CD1c-positive myeloid dendritic cell (primary cell): ENCODE data around the gene SEC62.

Source experiments
- DNase-seq: peaks from one replicate; pipeline ENCODE4 v3.0.0-alpha.2; 2016; ENCODE audit errors: extremely low spot score

Gene SEC62, protein sequence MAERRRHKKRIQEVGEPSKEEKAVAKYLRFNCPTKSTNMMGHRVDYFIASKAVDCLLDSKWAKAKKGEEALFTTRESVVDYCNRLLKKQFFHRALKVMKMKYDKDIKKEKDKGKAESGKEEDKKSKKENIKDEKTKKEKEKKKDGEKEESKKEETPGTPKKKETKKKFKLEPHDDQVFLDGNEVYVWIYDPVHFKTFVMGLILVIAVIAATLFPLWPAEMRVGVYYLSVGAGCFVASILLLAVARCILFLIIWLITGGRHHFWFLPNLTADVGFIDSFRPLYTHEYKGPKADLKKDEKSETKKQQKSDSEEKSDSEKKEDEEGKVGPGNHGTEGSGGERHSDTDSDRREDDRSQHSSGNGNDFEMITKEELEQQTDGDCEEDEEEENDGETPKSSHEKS

DNA sequence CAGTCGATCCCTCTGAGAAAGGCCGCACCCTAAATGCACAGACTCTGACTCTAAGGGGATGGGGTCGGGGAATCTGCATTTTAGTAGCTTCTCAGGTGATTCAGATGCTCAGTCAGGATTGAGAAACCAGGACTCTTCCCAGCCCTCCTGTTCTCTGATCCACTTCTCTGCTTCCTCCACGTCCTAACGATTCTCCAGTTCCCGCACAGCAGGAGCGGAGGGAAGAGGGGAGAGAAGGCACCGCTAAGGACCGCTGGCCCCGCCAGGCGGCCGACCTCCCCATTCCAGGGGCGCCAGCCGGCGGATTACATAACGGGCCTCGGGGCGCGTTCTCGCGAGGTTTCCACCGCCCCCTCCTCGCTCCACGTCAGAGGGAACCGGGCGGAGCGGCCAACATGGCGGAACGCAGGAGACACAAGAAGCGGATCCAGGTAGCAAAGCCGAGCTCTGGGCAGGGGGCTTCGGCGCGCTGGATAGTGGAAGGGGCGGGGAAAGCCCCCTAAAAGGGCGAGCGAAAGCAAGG lies at the start of gene SEC62:
SEC62 (plus strand) TSS at position 380 of the 523 bp plus-strand sequence; CDS start at position 396, 16 bp downstream.
- peak; percentile 96 for DNase-seq

DNA sequence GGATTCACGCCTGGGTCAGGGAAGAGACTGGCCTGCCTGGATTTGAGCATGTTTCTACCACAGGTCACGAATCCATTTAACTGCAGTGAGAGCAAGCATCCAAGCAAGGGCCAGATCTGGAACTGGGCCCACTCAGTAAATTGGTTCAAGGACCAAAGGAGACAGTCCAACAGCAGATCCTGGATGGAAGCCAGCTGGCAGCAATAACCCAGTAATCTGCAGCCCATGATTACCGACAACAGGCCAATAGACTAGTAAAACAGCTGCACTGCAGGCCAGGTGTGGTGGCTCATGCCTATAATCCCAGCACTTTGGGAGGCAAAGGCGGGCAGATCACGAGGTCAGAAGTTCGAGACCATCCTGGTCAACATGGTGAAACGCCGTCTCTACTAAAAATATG lies 43.4 kb upstream of the SEC62 start:
- DNase-seq, result no peak

DNA sequence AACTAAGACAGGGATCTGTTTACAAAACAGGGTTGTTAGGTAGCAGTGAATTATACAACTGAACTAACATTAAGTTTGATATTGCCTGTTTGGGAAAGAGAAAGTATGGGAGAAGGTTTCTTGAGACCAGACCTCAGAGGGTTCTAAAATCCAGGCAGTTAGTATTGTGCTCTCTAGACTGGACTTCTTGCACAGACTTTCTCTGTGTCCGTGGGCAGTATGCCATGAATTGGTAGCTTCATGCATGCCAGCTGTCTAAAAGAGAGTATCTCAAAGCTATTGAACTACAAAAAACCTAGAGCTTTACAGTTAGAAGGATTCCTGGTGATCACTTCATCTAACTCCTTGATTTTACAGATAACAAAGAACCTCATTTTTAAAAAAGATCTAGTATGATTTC lies 42.8 kb upstream of the SEC62 start:
- no peak for DNase-seq

DNA sequence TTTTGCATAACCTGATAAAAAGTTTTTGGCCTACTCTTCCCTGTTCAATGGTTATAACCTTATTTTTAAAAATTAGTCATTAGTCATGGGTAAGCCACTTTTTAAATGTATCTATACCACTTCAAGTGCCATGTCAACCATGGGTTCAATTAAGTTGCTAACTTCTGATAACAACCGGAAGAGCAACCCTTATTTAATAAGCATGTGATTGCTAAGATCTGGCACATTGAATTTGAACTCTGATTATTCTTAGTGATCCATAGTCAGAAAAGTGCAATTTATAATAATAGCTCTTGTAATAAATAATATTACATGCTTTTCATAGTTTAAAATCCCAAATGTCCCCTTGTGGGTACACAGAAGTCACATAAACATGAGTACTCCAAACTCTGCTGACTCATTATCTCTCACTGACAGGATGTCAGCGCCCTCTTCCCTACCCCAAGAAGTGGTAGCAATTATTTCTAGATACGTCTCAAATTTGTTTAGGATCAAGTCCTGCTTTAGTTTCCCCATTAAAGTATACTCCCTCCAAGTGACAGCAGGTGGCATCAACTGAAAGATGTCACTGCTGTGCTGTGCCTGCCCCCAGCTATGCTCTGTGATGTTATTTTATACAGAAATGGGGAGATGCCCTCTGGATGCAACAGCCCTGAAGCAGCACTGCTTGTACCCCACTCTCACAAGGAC lies 36.6 kb upstream of the SEC62 start:
- no peak for DNase-seq

DNA sequence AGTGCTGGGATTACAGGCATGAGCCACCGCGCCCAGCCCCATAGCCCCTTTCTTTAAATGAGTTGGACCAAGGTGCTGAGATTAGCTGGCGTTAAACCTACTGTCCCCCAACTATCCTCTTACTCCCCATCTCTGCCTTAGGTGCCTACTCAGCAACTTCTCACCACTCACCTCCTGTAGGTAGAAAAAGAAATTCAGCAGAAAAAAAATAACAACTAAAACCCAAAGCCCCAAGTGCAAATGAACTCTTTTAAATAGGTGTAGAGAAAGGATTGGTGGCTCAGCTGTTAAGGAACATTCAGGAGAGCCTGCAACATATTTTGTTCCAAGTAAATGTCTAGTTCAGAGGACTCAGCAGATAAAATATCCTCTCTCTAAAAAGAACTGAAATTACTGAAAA lies 35.8 kb upstream of the SEC62 start:
- DNase-seq, result no peak

DNA sequence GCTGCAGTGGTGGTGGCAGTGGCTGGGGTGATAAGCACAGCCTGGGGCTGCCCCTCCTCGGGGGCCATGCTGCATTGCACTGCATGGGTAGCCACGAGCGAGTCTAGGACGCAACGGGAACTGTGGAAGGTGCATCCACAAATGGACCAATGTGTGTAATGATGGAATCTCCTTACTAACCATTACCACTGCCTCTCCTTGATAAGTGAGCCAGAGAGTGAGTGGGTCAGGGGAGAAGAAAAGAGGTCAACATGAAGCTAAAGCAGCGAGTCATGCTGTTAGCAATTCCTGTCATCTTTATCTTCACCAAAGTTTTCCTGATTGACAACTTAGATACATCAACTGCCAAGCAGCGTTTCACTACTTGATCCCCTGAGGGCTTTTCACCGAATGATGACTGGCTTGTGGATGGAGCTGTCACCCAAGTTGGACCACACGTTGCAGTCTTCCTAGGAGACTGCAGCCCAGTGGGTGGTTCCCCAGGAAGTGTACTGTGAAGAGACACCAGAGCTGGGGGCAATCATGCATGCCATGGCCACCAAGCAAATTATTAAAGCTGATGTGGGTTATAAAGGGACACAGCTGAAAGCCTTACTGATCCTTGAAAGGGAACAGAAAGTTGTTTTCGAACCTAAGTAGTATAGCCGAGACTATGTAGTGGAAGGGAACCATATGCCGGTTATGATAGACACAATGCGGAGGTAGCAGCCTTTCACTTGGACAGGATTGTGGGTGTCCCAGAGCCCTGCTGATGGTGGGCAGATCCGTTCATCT lies 34.7 kb upstream of the SEC62 start:
- DNase-seq, result no peak

DNA sequence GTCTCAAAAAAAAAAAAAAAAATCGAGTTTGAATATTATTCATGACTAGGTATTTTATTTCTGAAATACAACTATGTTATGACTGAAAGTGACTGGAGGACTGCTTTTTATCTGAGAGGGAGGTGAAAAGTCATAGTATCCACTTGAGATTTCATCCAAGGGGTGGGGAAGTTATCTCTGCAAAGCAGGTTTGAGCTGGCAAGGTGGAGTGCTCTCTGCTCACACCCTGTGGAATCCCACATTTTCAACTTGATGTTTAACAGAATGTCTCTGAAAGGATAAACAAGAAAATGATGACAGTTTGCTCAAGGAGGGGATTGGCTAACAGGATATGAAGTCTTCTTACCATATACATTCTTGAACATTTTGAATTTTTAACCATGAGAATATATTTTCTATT lies 27.3 kb upstream of the SEC62 start:
- DNase-seq, result no peak

DNA sequence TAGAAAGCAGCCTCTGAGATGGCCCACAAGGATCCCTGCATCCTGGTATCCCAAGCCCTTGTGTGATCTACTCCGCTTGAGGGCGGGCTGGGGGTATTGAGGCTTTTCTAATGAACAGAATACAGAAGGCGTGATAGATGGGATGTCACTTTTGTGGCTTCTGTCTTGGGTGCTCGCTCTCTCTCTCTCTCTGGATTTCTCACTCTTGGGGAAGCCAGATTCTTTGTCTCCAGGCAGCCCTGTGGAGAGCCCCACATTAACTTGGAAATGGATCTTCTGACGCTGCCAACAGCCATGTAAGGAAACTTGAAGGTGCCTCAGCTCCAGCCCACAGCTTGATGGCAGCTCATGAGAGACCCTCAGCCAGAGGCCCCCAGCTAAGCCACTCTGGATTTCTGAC lies 26.9 kb upstream of the SEC62 start:
- DNase-seq, result no peak

DNA sequence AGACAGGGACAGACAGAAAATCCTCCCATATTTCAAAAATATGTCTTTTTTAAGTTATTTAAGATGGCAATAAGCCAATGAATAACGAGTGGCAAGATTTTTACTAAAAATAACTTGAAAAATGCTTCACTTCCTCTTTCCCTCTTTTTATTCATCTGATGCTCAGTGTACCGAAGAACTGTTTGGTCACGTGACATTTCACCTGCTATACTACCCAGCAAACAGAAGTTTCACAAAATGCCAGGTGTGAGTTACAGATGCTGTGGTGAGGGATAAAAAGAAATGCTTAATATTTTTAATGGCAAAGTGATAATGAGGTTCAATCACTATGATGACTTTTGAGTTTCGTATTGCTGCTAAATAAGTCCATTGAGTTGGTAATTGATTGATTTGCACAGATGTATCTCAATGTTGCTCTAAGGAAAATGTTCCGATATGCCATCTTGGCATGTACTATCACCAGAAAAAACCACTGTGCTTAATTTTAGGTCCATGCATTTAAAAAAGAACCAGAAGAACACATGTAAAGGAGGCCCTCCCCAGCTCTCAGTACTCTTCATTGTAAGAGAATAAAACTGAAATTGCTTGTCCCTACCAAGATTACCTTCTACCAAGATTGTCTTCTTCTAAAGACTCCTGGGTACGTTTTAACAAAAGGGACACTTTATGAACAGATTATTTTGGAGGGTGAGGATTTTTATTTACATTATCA lies 26.0 kb upstream of the SEC62 start:
- peak; percentile 14 for DNase-seq

DNA sequence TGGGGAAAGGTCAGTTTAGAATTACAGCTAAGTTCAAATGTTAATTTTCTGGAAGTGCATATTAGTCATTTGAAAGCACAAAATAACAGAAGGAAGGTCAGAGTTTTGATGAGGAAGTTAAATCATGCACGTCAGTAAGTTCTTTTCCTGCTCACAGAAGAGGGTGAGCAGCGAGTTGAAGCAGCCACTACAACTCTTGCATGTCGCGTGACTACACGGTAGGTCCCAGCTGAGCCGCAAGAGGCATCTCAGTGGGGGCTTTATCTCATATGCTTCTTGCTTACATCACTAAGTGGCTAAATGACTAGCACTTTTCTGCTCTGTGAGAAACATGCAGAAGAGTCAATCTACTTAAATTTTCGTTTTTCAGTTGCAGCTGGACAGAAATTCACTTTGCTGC lies 21.3 kb upstream of the SEC62 start:
- DNase-seq, result peak; percentile 74

DNA sequence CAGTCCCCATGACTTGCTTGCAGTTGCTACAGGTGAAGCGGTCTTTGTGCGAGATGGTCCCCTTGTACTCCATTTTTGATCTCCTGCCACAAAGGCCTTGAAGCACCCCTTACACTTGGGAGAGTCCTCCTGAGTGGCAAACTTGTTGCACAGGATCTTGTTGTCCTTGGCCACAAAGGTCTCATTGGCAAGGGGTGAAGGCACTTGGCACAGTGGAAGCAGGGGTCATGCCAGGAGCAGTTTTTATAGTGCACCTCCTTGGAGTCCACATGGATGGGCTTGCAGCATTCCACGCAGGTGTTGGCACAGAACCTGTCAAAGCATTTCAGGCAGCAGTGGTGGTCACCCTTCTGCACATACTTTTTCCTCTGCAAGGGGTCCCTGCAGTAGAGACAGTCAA lies 20.3 kb upstream of the SEC62 start:
- DNase-seq, result no peak

DNA sequence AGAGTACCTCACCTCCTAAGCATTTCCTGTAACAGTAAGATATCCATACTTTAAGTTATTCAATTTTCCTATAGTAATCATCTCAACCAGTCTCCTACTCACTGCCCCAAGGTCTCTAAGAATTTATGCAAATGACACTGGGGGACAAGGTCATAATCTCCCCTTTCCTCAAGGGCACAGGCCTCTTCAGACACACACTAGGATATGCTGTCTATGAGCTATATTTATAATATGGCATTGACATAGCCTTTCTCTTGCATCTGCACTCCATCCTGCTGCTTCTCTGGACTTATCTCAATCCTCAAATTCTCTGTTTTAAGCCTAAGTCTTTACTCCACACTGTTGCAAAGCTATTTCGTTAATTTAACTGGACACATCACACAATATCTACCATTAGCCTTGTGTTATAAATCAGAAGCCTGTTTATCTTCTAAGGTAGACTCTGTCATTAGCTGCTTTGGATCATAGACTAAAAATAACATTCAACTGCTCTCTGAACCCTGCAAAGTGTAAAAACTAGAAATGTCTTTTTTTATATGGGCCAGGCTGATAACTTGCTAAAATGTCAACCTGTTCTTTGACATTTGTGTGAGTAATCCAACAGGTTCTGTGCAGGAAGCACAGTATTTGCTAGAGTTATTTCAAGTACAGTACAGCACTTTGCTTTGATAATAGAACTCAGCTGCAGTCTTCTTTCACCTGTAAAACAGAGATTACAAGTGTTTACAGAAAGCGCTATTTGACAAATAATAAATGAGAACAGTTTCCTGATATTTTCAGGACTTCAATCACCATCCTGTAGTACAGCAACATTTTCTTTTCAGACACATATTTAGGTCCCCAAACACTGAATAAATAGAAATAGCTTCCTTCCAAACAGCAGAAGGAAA lies 17.8 kb upstream of the SEC62 start:
- DNase-seq, result no peak

DNA sequence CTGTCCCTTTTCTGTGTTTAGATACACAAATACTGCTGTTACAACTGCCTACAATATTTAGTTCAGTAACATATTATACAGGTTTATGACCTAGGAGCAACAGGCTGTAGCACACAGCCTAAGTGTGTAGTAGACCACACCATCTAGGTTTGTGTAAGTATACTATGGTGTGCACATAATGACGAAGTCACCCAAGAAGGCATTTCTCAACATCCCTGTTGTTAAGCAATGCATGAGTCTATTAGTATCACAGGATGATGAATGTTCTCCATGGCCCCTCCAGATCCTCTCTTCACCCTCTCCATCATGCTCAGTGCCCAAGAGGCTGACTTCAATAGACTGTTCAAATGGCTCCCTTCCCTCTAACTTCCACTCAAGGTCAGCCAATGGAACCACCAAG lies 14.6 kb upstream of the SEC62 start:
- peak; percentile 35 for DNase-seq

DNA sequence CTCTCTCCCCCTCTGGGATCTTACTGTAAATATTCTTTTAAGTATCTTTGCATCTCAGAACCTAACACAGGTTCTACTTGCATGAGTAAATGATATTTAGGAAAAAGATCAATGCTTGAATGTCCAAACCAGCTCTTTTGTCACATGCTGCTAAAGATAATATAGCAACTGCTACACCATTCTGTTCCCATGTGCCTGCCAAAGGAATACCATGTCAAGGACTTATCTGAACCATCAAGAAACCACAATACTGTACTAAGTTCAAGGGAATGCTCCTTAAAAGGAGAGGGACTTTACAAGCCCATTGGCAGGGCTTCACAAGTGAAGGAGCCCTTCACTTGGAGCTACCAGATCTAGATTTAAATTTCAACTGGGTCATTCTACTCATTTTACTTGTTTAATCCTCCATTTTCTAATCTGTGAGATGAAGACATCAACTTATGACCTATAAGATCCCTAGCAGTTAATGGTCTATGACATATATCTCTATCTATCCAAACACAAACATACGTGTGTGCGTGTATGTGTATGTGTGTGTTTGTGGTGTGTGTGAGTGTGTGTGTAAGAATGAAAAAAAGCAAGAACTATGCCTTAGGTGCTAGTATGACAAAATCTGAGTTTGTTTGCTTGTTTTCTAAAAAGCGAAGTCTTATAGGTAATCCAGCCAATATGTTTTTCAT lies 13.0 kb upstream of the SEC62 start:
- no peak for DNase-seq

DNA sequence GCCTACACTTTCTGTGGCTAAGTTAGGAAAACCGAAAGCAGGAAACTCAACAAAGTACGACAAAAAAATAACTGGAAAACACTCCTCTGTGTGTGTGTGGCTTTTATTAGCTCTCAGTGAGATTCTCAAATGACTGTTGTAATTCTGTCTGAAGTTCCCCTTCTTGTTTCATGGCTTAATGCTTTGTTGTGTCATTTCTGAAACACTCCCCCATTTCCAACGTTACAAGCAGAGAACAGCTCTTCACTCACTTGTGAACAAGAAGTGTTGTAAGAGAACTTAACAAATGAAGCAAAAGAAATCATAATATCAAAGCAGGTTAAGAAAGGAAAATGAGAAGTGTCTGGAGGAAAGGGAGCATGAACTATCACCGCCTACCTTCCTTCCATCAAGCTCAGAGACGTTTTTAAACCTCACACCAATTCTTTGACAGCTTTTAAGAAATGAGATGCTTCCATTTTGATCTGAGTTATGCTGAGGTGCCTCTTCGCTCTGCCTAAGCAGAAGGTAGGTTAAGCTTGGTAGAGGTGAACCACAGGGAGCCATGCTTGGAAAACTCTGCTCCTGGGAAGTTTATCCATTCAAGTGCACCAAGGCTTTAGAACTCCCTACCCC lies 12.4 kb upstream of the SEC62 start:
- peak; percentile 68 for DNase-seq

DNA sequence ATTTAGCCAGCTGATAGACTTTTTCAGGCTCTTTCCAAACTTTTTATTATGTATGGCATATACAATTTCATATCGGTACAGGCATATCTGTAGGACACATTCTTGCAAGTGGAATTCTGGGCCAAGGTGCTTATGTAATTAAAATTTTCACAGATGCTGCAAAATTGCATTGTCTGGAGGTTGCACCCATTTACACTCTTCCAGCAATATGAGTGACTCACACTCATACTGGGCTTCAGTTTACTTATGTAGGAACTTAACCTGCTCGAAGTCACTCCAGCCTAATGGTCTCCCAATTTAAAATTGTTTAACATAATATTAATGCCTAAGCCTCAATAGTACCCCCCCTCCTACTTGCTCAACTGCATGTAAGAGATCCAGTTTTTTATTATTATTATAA lies 11.2 kb upstream of the SEC62 start:
- DNase-seq, result no peak

DNA sequence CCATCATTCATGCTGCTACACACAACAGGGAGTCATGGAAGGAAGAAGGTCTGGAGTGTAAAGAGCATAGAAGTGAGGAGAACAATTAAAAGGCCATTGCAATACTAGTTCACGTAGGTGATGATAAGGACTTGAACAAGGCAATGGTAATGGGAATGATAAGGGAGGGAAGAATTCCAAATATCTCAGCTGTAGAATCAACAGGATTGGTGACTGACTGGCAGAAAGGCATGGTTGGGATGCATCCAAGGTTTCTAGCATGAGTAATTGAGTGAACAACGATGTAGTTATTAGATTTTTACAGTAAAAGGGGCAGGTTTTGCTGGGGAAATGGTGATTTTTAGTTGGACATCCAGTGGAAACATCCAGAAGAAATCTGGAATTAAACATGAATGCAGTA lies 2.4 kb upstream of the SEC62 start:
- no peak for DNase-seq

DNA sequence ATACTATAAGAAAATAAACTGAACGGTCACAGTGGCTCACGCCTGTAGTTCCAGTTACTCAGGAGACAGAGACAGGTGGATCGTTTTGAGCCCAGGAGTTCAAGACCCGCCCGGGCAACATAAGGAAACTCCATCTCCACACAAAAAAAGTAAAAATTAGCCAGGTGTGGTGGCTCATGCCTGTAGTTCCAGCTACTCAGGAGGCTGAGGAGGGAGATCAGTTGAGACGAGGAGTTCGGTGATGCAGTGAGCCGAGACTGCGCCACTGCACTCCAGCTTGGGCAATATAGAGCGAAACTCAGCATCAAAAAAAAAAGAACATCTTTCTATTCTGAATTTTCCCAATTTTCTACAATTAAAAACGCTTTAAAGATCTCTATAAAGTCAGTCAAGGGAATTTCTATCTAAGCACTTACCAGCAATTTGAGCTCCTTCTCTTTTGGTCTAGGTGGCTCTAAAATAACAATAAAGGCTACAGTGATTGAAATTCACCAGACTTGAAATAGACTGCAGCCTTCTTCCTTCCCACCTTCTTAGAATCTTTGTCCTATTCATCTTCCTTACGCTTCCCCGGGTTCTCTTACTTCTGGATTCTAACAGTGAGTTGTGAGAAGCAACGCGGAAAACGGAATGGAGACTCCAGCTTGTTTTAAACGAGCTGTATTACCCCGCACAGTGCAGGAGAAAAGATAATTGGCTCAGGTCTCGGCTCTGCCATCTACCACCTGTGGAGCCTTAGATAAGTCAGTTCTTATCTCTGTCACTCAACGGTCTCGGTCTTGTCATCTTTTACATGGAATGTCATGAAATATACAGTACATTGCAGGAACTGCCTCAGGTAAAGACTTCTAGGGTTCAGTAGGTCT lies 812 bp upstream of the SEC62 start:
- peak; percentile 9 for DNase-seq
